DOHH2 (cell line): ENCODE measurements around the gene GPR87.
A peak's percentile ranks its signal among the peaks of the same experiment; 100 is the strongest.

Source experiments
- H3F3A ChIP-seq: fragments of 200-600 bp; sonication (generic), shearing (Covaris generic); 2 replicates; pipeline ENCODE4 v1.6.0; 2016; ENCODE audit warnings: antibody characterized with exemption, mild to moderate bottlenecking; ENCODE audit not compliant: control insufficient read depth, insufficient read depth
- H3K27ac ChIP-seq: fragments of 200-600 bp; sonication (generic); 2 replicates; pipeline ENCODE4 v1.5.1; 2014; ENCODE audit warnings: low read depth, mild to moderate bottlenecking, low read length, moderate library complexity
- H3K27me3 ChIP-seq: fragments of 200-600 bp; sonication (generic); 2 replicates; pipeline ENCODE4 v1.6.1; 2014; ENCODE audit warnings: mild to moderate bottlenecking, low read length, mixed read lengths; ENCODE audit not compliant: control insufficient read depth
- H3K36me3 ChIP-seq: fragments of 200-600 bp; sonication (generic); 2 replicates; pipeline ENCODE4 v1.6.1; 2014; ENCODE audit warnings: mild to moderate bottlenecking, low read length, moderate library complexity, mixed read lengths; ENCODE audit not compliant: control insufficient read depth
- H3K4me1 ChIP-seq: fragments of 200-600 bp; sonication (generic); 2 replicates; pipeline ENCODE4 v1.6.1; 2014; ENCODE audit warnings: mild to moderate bottlenecking, low read length, mixed read lengths; ENCODE audit not compliant: control insufficient read depth
- H3K4me2 ChIP-seq: fragments of 200-600 bp; sonication (generic); 2 replicates; pipeline ENCODE4 v1.6.0; 2014; ENCODE audit warnings: mild to moderate bottlenecking, low read length, moderate library complexity
- H3K4me3 ChIP-seq: fragments of 200-600 bp; sonication (generic); 2 replicates; pipeline ENCODE4 v1.5.1; 2014; ENCODE audit warnings: mild to moderate bottlenecking, low read length, mixed read lengths
- H3K79me2 ChIP-seq: fragments of 200-600 bp; sonication (generic); 2 replicates; pipeline ENCODE4 v1.6.1; 2014; ENCODE audit warnings: mild to moderate bottlenecking, low read length, mixed read lengths; ENCODE audit not compliant: control insufficient read depth
- H3K9me2 ChIP-seq: fragments of 200-600 bp; sonication (generic); replicated peaks from 2 replicates; pipeline ENCODE4 v1.6.1; 2014; ENCODE audit warnings: mild to moderate bottlenecking, low read length, mixed read lengths; ENCODE audit not compliant: control insufficient read depth
- H3K9me3 ChIP-seq: fragments of 200-600 bp; sonication (generic); 2 replicates; pipeline ENCODE4 v1.6.1; 2014; ENCODE audit warnings: antibody characterized with exemption, low read length, mixed read lengths; ENCODE audit not compliant: control insufficient read depth, insufficient read depth
- H4K20me1 ChIP-seq: fragments of 200-600 bp; sonication (generic); 2 replicates; pipeline ENCODE4 v1.6.0; 2014; ENCODE audit warnings: low read depth, mild to moderate bottlenecking, antibody characterized with exemption, low read length, moderate library complexity; ENCODE audit not compliant: control insufficient read depth, insufficient read depth
- EZH2phosphoT487 ChIP-seq: fragments of 200-600 bp; sonication (generic); IDR thresholded peaks from 2 replicates; pipeline ENCODE4 v1.6.1; 2017; ENCODE audit warnings: borderline replicate concordance, mild to moderate bottlenecking, antibody characterized with exemption, low read length, moderate library complexity, mixed read lengths
- TF ChIP-seq, protein P1 (sequence below): fragments of 200-600 bp; sonication (generic); IDR thresholded peaks from one replicate; pipeline ENCODE4 v1.5.1; 2014; ENCODE audit warnings: antibody characterized with exemption, mild to moderate bottlenecking, low read depth, low read length; ENCODE audit not compliant: poor library complexity, severe bottlenecking

Gene GPR87

DNA sequence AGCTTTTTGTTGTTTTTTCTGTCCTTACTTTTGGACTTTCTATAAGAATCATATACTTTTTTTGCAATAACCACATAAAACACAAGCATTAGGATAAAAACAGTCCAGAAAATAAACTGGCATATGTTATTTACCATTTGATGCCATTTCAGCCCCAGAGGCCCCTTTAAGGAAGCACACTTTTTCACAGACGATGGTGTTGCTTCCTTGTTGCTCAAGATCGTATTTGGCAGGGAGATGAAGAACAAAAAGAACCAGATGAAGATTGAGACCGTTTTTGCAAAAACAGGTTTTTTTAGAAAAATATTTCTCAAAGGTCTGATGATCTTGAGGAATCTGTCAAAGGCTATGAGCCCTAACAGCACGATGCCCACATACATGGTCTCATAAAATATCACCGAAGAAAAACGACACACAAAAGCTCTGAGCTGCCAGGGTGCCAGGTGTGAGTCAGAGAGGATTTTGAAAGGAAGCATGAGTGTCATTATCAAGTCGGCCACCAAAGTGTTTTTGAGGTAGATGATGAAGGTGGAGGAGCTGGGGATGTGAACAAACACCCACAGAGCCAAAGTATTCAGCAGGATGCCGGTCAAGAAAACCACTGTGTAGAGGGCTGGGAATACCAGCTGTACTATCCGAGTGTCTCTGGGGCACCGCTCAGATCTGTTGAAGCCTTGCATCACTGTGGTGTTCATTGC lies 11.8 kb upstream of the GPR87 start:
- Histone ChIP-seq H3F3A (no peaks in the 10 kb centered on the region), H3K4me2 (no peak overlapping the region), H3K4me3 (no peak overlapping the region), H3K27me3 (no peaks in the 10 kb centered on the region), H3K9me2 (no peaks in the 10 kb centered on the region), H3K4me1 (peaks cover 11% of the 10 kb centered on the region), H3K27ac (no peak overlapping the region), H3K9me3 (no peaks in the 10 kb centered on the region), H4K20me1 (no peaks in the 10 kb centered on the region), H3K36me3 (no peaks in the 10 kb centered on the region), H3K79me2 (no peaks in the 10 kb centered on the region)
- TF ChIP-seq EZH2phosphoT487, result no peak
- TF ChIP-seq, protein P1, sequence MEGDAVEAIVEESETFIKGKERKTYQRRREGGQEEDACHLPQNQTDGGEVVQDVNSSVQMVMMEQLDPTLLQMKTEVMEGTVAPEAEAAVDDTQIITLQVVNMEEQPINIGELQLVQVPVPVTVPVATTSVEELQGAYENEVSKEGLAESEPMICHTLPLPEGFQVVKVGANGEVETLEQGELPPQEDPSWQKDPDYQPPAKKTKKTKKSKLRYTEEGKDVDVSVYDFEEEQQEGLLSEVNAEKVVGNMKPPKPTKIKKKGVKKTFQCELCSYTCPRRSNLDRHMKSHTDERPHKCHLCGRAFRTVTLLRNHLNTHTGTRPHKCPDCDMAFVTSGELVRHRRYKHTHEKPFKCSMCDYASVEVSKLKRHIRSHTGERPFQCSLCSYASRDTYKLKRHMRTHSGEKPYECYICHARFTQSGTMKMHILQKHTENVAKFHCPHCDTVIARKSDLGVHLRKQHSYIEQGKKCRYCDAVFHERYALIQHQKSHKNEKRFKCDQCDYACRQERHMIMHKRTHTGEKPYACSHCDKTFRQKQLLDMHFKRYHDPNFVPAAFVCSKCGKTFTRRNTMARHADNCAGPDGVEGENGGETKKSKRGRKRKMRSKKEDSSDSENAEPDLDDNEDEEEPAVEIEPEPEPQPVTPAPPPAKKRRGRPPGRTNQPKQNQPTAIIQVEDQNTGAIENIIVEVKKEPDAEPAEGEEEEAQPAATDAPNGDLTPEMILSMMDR, result no peak

- Histone ChIP-seq H3K4me2 (no peak overlapping the region), H3K4me1 (peaks cover 11% of the 10 kb centered on the region), H3K27ac (no peak overlapping the region), H3K4me3 (no peak overlapping the region), H3K79me2 (no peaks in the 10 kb centered on the region), H3K27me3 (no peaks in the 10 kb centered on the region), H3K9me3 (no peaks in the 10 kb centered on the region), H3K36me3 (no peaks in the 10 kb centered on the region), H3F3A (no peaks in the 10 kb centered on the region), H3K9me2 (no peaks in the 10 kb centered on the region), H4K20me1 (no peaks in the 10 kb centered on the region)
- TF ChIP-seq, protein P1, result peak; percentile 69
- no peak for TF ChIP-seq EZH2phosphoT487
Measured at GRCh38 chr3:151327571-151328198, 11.1 kb upstream of the GPR87 start.

GRCh38 chr3:151322511-151322910 lies 5.9 kb upstream of the GPR87 start:
- Histone ChIP-seq H4K20me1 (no peaks in the 10 kb centered on the region), H3F3A (no peaks in the 10 kb centered on the region), H3K4me3 (no peak overlapping the region), H3K4me2 (no peak overlapping the region), H3K27me3 (no peaks in the 10 kb centered on the region), H3K79me2 (no peaks in the 10 kb centered on the region), H3K9me3 (no peaks in the 10 kb centered on the region), H3K9me2 (no peaks in the 10 kb centered on the region), H3K36me3 (no peaks in the 10 kb centered on the region), H3K27ac (no peak overlapping the region), H3K4me1 (no peaks in the 10 kb centered on the region)
- TF ChIP-seq, protein P1, result no peak
- no peak for TF ChIP-seq EZH2phosphoT487
